Pancreas (tissue), 10 donors: ENCODE results near the gene NOTUM. TPM values are rescaled to one million over a fixed set of nuclear protein-coding genes. Genes with fewer than 3 reads are reported as not detected.
A peak's percentile ranks its signal among the peaks of the same experiment; 100 is the strongest.

Source experiments
- ATAC-seq, 4 donors: fragments of 200-7000 bp; cut with Tn5 transposase; one replicate each; pipeline versions ENCODE4 v1.8.0 to v1.9.1; 2020; ENCODE audit warnings: mild to moderate bottlenecking in 4 of 4, moderate library complexity in 4 of 4
- DNase-seq, 6 donors: peaks; one replicate each; pipeline ENCODE4 v3.0.0-alpha.2; 2020
- FAIRE-seq: peaks from 2 replicates; lab custom pipeline; 2012; peaks lifted over from hg19 to GRCh38; lab: Jason Lieb, UNC
- H3K27ac ChIP-seq, 4 donors: fragments of 200-600 bp; sonication (generic); 1 replicate in 3 of 4; 2 replicates in 1 of 4; pipeline versions ENCODE4 v1.5.0 to v1.8.0; 2020
- H3K27me3 ChIP-seq, 4 donors: fragments of 200-600 bp; one replicate each; pipeline ENCODE4 v1.8.0; 2021
- H3K36me3 ChIP-seq, 3 donors: fragments of 200-600 bp; sonication (generic) in 1 of 3; one replicate each; pipeline versions ENCODE4 v1.5.0 to v1.8.0; 2020 to 2021
- H3K4me1 ChIP-seq, 3 donors: fragments of 200-600 bp; one replicate each; pipeline ENCODE4 v1.8.0; 2021
- H3K4me3 ChIP-seq, 4 donors: fragments of 200-600 bp; sonication (generic) in 2 of 4; one replicate each; pipeline versions ENCODE4 v1.5.0 to v1.8.0; 2020 to 2021
- H3K9me3 ChIP-seq, 4 donors: fragments of 200-600 bp; one replicate each; pipeline ENCODE4 v1.8.0; 2021
- CTCF ChIP-seq, 4 donors: fragments of 200-600 bp; sonication (generic) in 3 of 4; IDR thresholded peaks; one replicate each; pipeline versions ENCODE4 v1.5.0 to v1.8.0; 2021; ENCODE audit warnings: antibody characterized with exemption in 4 of 4
- WGBS, 2 donors: extraction: QIAGEN DNeasy Blood & Tissue Kit; methylation state at CpG; one replicate each; pipeline ENCODE4 v1.1.7; 2013; 5-methylcytosine and 5-hydroxymethylcytosine counted together
- intact Hi-C, 3 donors: fragments of 100-400 bp; cut with DNase I; formaldehyde crosslinking; loops; one replicate each; pipeline versions ENCODE4 v1.11.1 to v1.14.2; 2022
- polyA plus RNA-seq, 2 donors: library from polyadenylated mRNA; stranded (reverse); fragments of 200-250 nt; gene quantifications; one replicate each; pipeline ENCODE4 v1.2.3, GENCODE V29; 2013
- total RNA-seq, 6 donors: library from RNA; stranded (reverse); fragmentation: NEBNext Ultra II Directional in 4 of 6; extraction: Animal tissue kit (Norgen Biotek cat#: 25700) in 4 of 6; gene quantifications; one replicate each; pipeline versions ENCODE4 v1.2.1 to v1.2.4, GENCODE V29; 2021 to 2023
- donor health status: healthy with polysubstance abuse.
- donor health status: DM: no; HTN: no; CAD: no; lungs with moderate emphysema.
- donor health status: DM: no; HTN: no; CAD: no.
- donor health status: control.
- donor health status: control.
- donor health status: Bipolar disorder and iron deficiency.
- donor health status: DM: yes; HTN: yes; CAD: no.
- donor health status: DM: no; HTN: no; CAD: no.
- donor health status: DM: no; HTN: no; CAD: no.
- donor health status: DM: yes; HTN: yes; CAD: no.

NOTUM gene
- total and polyA plus RNA-seq, 8 donors, result 0.14 to 0.44 (median 0.21) TPM; not detected in 1

- DNase-seq (peak in 2 of 6 donors; percentile 47 to 83), ATAC-seq (peak in 3 of 4 donors; percentile 2 to 21 (median 17)), FAIRE-seq (no peak)
- no peaks in the 10 kb centered on the region for H3K36me3 ChIP-seq
- WGBS, 2 donors, result 4 to 5% methylated on average over 38 to 98 of the region's 98 CpGs
- H3K4me1 ChIP-seq, result peaks cover 5 to 11% (median 5%) of the 10 kb centered on the region in 3 donors
- no peak for TF ChIP-seq CTCF (IDR thresholded peaks at IDR 0.05)
- no peak overlapping the region for H3K27ac ChIP-seq
- H3K4me3 ChIP-seq, result peak overlapping the region in 2 of 4 donors; percentile 36 to 48
- no peaks in the 10 kb centered on the region for H3K9me3 ChIP-seq
- peaks cover 0 to 9% (median 5%) of the 10 kb centered on the region in 4 donors for H3K27me3 ChIP-seq
- intact Hi-C loops, result loop anchor here in 1 of 3 donors (5.0 kb wide), 1 partner anchor 57 kb away; no protein-coding TSS in a partner anchor
Observed at GRCh38 chr17:81960130-81960958, 643 bp downstream of the NOTUM start.

GRCh38 chr17:81959362-81960129 lies 1.4 kb downstream of the NOTUM start:
- DNase-seq (peak; percentile 54 to 95 (median 78)), ATAC-seq (peak; percentile 92 to 97 (median 93)), FAIRE-seq (no peak)
- Histone ChIP-seq H3K4me3 (peak overlapping the region in 2 of 4 donors; percentile 36 to 48), H3K36me3 (no peaks in the 10 kb centered on the region), H3K4me1 (peaks cover 5 to 11% (median 5%) of the 10 kb centered on the region in 3 donors), H3K27me3 (peaks cover 0 to 9% (median 5%) of the 10 kb centered on the region in 4 donors), H3K9me3 (no peaks in the 10 kb centered on the region), H3K27ac (no peak overlapping the region)
- WGBS, 2 donors, result 2% methylated on average over 48 to 112 of the region's 112 CpGs
- intact Hi-C loops, result loop anchor here in 2 of 3 donors (5.0 to 10.0 kb wide), 2 partner anchors 55 to 58 kb away; no protein-coding TSS in a partner anchor
- TF ChIP-seq CTCF (IDR thresholded peaks at IDR 0.05), result peak; percentile 23 to 69 (median 60)

GRCh38 chr17:81958633-81959342 lies 2.2 kb downstream of the NOTUM start:
- ATAC-seq (no peak), FAIRE-seq (no peak)
- H3K36me3 ChIP-seq, result no peaks in the 10 kb centered on the region

More at GRCh38 chr17:81958633-81959342, 2.2 kb downstream of the NOTUM start:
- H3K27ac ChIP-seq, result no peak overlapping the region
- no peak for DNase-seq
- TF ChIP-seq CTCF (IDR thresholded peaks at IDR 0.05), result no peak
- peaks cover 5 to 11% (median 5%) of the 10 kb centered on the region in 3 donors for H3K4me1 ChIP-seq
- WGBS, 2 donors, result 46 to 50% methylated on average over 15 of the region's 15 CpGs
- H3K9me3 ChIP-seq, result no peaks in the 10 kb centered on the region
- H3K4me3 ChIP-seq, result peak overlapping the region in 1 of 4 donors; percentile 48
- intact Hi-C loops, result loop anchor here in 1 of 3 donors (10.0 kb wide), 1 partner anchor 56 kb away; no protein-coding TSS in a partner anchor
- peaks cover 0 to 9% (median 5%) of the 10 kb centered on the region in 4 donors for H3K27me3 ChIP-seq
